Mucosa of stomach (tissue), 1 donor: ENCODE measurements around the gene PCSK5.

Experiments
- H3K27me3 ChIP-seq: one replicate; pipeline ENCODE4 v1.7.0; 2013; ENCODE audit warnings: mild to moderate bottlenecking, low read length; ENCODE audit not compliant: control insufficient read depth, insufficient read depth
- H3K36me3 ChIP-seq: one replicate; pipeline ENCODE4 v1.7.0; 2013; ENCODE audit warnings: low read length; ENCODE audit not compliant: control insufficient read depth, insufficient read depth
- H3K4me1 ChIP-seq: one replicate; pipeline ENCODE4 v1.7.0; 2013; ENCODE audit warnings: mild to moderate bottlenecking, low read length; ENCODE audit not compliant: control insufficient read depth, insufficient read depth
- H3K4me3 ChIP-seq: one replicate; pipeline ENCODE4 v1.7.0; 2013; ENCODE audit warnings: low read length
- H3K9ac ChIP-seq: one replicate; pipeline ENCODE4 v1.7.0; 2013; ENCODE audit warnings: mild to moderate bottlenecking, low read length, moderate library complexity
- H3K9me3 ChIP-seq: one replicate; pipeline ENCODE4 v1.7.0; 2013; ENCODE audit warnings: mild to moderate bottlenecking, low read length, moderate library complexity; ENCODE audit not compliant: control insufficient read depth
- donor health status: Pancreatic carcinoma.

Gene PCSK5

DNA sequence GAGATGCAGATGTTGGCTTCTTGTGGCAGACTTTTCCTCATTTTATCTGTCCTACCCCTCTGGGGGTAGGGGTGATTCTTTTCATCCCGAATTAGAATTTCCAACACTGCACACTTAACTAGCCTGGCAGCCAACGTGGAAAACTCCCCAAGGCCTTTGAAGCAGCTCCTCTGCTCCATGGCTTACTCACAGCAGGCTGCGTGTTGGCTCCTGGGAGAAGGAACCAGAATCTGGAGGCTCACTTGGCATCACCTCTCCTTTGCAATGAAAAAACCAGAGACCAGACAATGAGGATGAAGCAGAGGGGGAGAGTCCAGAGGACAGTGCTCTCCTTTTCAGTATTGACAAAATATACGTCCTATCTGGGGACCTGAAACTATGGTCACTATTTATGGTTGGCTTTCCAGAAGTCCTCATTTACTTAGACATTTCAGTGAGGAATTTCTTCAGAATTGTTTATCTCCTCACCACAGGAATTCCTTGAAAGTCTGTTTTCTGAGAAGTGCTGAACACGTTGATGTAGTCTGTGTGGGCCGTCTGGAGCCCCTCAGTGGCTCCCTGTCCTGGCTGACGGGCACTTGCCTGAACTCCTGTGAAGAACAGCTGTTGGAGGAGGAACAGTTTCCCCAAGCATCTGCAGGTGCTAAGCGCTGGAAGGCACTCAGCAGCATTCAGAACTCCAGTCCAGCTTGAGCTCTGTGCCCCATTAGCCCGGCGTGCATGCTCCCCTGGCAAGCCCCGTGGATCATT is 272.5 kb downstream of the PCSK5 start:
- Histone ChIP-seq H3K27me3 (no peaks in the 10 kb centered on the region), H3K9me3 (no peaks in the 10 kb centered on the region), H3K4me3 (no peak overlapping the region), H3K36me3 (peaks cover 5% of the 10 kb centered on the region), H3K9ac (no peak overlapping the region), H3K4me1 (peaks cover 7% of the 10 kb centered on the region)

- Histone ChIP-seq H3K4me1 (peaks cover 7% of the 10 kb centered on the region), H3K4me3 (no peak overlapping the region), H3K9ac (no peak overlapping the region), H3K36me3 (peaks cover 4% of the 10 kb centered on the region), H3K9me3 (no peaks in the 10 kb centered on the region), H3K27me3 (no peaks in the 10 kb centered on the region)
Observed at GRCh38 chr9:76166526-76166925, 276.1 kb downstream of the PCSK5 start.

- no peak overlapping the region for H3K9ac ChIP-seq
- no peaks in the 10 kb centered on the region for H3K9me3 ChIP-seq
- H3K36me3 ChIP-seq = no peaks in the 10 kb centered on the region
- H3K27me3 ChIP-seq = no peaks in the 10 kb centered on the region
- no peak overlapping the region for H3K4me3 ChIP-seq
- H3K4me1 ChIP-seq = peaks cover 9% of the 10 kb centered on the region
Observed at GRCh38 chr9:76176171-76176570, 285.7 kb downstream of the PCSK5 start.

DNA sequence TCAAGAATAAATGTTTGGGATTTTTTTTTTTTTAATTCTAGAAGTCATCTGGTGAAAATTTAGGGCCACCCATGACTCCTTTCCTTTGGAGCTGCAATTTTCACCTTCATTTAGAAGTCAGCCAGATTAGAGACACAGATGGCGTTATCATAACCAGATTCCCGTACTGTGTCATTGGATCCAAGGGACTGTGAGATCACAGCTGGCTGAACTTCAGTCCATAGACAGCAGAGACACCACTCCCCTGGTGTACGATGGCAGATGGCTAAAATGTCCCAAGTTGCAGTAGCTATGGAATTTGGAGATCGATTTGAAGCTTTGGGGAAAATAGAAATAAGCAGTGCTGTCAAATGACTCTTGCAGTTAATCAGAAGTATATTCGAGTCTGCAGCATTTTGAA is 287.5 kb downstream of the PCSK5 start:
- Histone ChIP-seq H3K36me3 (no peaks in the 10 kb centered on the region), H3K9ac (no peak overlapping the region), H3K4me1 (peaks cover 18% of the 10 kb centered on the region)

GRCh38 chr9:76180541-76180940 is 290.1 kb downstream of the PCSK5 start:
- Histone ChIP-seq H3K9me3 (no peaks in the 10 kb centered on the region), H3K36me3 (no peaks in the 10 kb centered on the region), H3K27me3 (no peaks in the 10 kb centered on the region), H3K4me3 (peak overlapping the region; percentile 6), H3K4me1 (peaks cover 18% of the 10 kb centered on the region), H3K9ac (no peak overlapping the region)

More for the DNA sequence above, 287.5 kb downstream of the PCSK5 start:
- no peaks in the 10 kb centered on the region for H3K27me3 ChIP-seq
- no peaks in the 10 kb centered on the region for H3K9me3 ChIP-seq
- H3K4me3 ChIP-seq = no peak overlapping the region

GRCh38 chr9:76181020-76181641 is 290.7 kb downstream of the PCSK5 start:
- no peak overlapping the region for H3K4me3 ChIP-seq
- H3K9me3 ChIP-seq = no peaks in the 10 kb centered on the region
- no peaks in the 10 kb centered on the region for H3K27me3 ChIP-seq
- H3K4me1 ChIP-seq = peaks cover 18% of the 10 kb centered on the region
- no peaks in the 10 kb centered on the region for H3K36me3 ChIP-seq
- no peak overlapping the region for H3K9ac ChIP-seq

GRCh38 chr9:76181781-76182180 is 291.3 kb downstream of the PCSK5 start:
- H3K9ac ChIP-seq = no peak overlapping the region
- H3K36me3 ChIP-seq = no peaks in the 10 kb centered on the region
- no peak overlapping the region for H3K4me3 ChIP-seq
- H3K9me3 ChIP-seq = no peaks in the 10 kb centered on the region
- peaks cover 18% of the 10 kb centered on the region for H3K4me1 ChIP-seq
- no peaks in the 10 kb centered on the region for H3K27me3 ChIP-seq

DNA sequence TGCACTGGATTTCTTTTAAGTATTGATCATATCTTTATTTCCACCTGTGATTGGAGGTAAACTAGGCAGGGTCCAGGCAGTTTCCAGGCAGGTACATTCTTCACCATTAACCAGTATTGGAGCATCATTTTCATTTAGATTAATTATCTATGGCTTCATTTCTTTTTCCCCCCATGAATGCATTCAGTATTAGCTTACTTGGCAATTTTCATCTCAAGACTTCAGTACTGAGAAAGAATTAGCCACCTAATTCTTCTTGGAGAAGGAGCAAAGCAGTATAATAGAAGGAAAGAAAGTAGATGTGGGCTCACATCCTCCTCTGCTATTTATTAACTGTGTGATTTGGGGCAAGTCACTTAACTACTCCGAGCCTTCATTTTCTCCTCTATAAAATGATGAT is 295.0 kb downstream of the PCSK5 start:
- no peaks in the 10 kb centered on the region for H3K36me3 ChIP-seq
- H3K27me3 ChIP-seq = no peaks in the 10 kb centered on the region
- H3K9ac ChIP-seq = no peak overlapping the region
- no peaks in the 10 kb centered on the region for H3K9me3 ChIP-seq
- peaks cover 15% of the 10 kb centered on the region for H3K4me1 ChIP-seq
- H3K4me3 ChIP-seq = no peak overlapping the region

DNA sequence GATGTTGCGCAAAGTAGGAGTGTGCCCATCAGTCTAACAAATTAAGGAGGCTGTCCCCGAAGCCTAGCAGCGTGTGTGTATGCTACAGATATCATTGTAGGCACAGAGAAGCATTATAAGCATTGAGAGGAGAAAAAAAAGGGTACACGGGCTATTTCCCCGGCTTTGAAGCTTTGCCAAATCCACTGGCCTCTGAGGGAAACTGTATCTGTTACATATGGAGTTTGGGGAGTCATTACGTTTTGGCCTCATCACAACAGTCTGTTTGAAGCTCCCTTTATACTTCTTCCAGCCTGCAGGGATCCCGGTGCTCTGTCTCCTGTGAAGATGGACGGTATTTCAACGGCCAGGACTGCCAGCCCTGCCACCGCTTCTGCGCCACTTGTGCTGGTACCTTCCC is 297.8 kb downstream of the PCSK5 start:
- Histone ChIP-seq H3K9ac (no peak overlapping the region), H3K27me3 (no peaks in the 10 kb centered on the region), H3K4me1 (no peaks in the 10 kb centered on the region), H3K4me3 (no peak overlapping the region), H3K36me3 (no peaks in the 10 kb centered on the region), H3K9me3 (no peaks in the 10 kb centered on the region)

- Histone ChIP-seq H3K4me3 (no peak overlapping the region), H3K4me1 (no peaks in the 10 kb centered on the region), H3K9ac (no peak overlapping the region), H3K9me3 (no peaks in the 10 kb centered on the region), H3K27me3 (no peaks in the 10 kb centered on the region), H3K36me3 (no peaks in the 10 kb centered on the region)
Observed at GRCh38 chr9:76188905-76189304, 298.4 kb downstream of the PCSK5 start.

- no peaks in the 10 kb centered on the region for H3K9me3 ChIP-seq
- H3K9ac ChIP-seq = no peak overlapping the region
- H3K36me3 ChIP-seq = no peaks in the 10 kb centered on the region
Observed at GRCh38 chr9:76191493-76191892, 301.0 kb downstream of the PCSK5 start.

DNA sequence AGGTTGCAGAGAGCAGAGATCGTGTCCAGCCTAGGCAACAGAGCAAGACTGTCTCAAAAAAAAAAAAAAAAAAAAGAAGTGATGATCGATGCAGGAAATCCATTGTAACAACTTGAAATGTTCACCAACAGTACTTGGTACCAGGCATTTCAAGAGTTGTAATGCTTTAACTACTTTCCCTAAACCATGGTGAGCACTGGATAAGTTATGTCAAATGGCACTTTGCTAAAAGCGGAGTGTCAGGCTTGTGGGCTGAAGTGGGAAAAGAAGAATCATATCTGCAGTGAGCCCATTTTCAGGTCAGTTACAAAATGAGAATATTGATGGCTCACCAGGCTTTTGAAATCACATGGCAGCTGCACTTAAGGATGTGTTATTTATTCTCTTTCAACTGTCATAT is 301.5 kb downstream of the PCSK5 start:
- H3K4me1 ChIP-seq = no peaks in the 10 kb centered on the region
- H3K27me3 ChIP-seq = no peaks in the 10 kb centered on the region
- H3K9ac ChIP-seq = no peak overlapping the region
- no peaks in the 10 kb centered on the region for H3K9me3 ChIP-seq
- H3K4me3 ChIP-seq = no peak overlapping the region
- H3K36me3 ChIP-seq = no peaks in the 10 kb centered on the region

More at GRCh38 chr9:76191493-76191892, 301.0 kb downstream of the PCSK5 start:
- Histone ChIP-seq H3K4me1 (no peaks in the 10 kb centered on the region), H3K4me3 (no peak overlapping the region), H3K27me3 (no peaks in the 10 kb centered on the region)
